ENCODE measurements around the gene PARM1. TPM values are rescaled to one million over a fixed set of nuclear protein-coding genes. Genes with fewer than 3 reads are reported as not detected.

Gene PARM1
- total RNA-seq, 6 experiments from 2014 or later: 0.05 to 0.23 (median 0.16) TPM

- TF ChIP-seq CTCF (IDR thresholded peaks at IDR 0.05): no peak
- no peaks in the 10 kb centered on the region for H3K27me3 Mint-ChIP-seq (ENCODE audit: insufficient read depth)
- no peak for DNase-seq
- H3K36me3 Mint-ChIP-seq (ENCODE audit: low read depth): no peaks in the 10 kb centered on the region
- H3K4me3 Mint-ChIP-seq: no peak overlapping the region
- no peak overlapping the region for H3K27ac Mint-ChIP-seq
- peaks cover 14% of the 10 kb centered on the region; the same call in 1 of the 2 replicates for H3K9me3 Mint-ChIP-seq
- H3K4me1 Mint-ChIP-seq (ENCODE audit: low read depth): no peaks in the 10 kb centered on the region
Measured at GRCh38 chr4:75030649-75031235, 97.8 kb downstream of the PARM1 start.

- H3K36me3 Mint-ChIP-seq (ENCODE audit: low read depth): no peaks in the 10 kb centered on the region
- no peak for TF ChIP-seq CTCF (IDR thresholded peaks at IDR 0.05)
- H3K4me1 Mint-ChIP-seq (ENCODE audit: low read depth): no peaks in the 10 kb centered on the region
- DNase-seq: no peak
- H3K9me3 Mint-ChIP-seq: peaks cover 19% of the 10 kb centered on the region
- no peaks in the 10 kb centered on the region for H3K27me3 Mint-ChIP-seq (ENCODE audit: insufficient read depth)
- H3K27ac Mint-ChIP-seq: no peak overlapping the region
- no peak overlapping the region for H3K4me3 Mint-ChIP-seq
Measured at GRCh38 chr4:75031775-75032174, 98.9 kb downstream of the PARM1 start.

GRCh38 chr4:75034523-75034922 lies 101.6 kb downstream of the PARM1 start:
- no peak overlapping the region for H3K27ac Mint-ChIP-seq
- no peaks in the 10 kb centered on the region for H3K27me3 Mint-ChIP-seq (ENCODE audit: insufficient read depth)
- no peaks in the 10 kb centered on the region for H3K36me3 Mint-ChIP-seq (ENCODE audit: low read depth)
- no peak overlapping the region for H3K4me3 Mint-ChIP-seq
- TF ChIP-seq CTCF (IDR thresholded peaks at IDR 0.05): no peak
- no peak for DNase-seq
- no peaks in the 10 kb centered on the region for H3K4me1 Mint-ChIP-seq (ENCODE audit: low read depth)
- peaks cover 19% of the 10 kb centered on the region for H3K9me3 Mint-ChIP-seq

- Mint-ChIP-seq H3K27me3 (ENCODE audit: insufficient read depth) (no peaks in the 10 kb centered on the region), H3K36me3 (ENCODE audit: low read depth) (no peaks in the 10 kb centered on the region), H3K4me3 (no peak overlapping the region), H3K4me1 (ENCODE audit: low read depth) (no peaks in the 10 kb centered on the region), H3K9me3 (peaks cover 19% of the 10 kb centered on the region), H3K27ac (no peak overlapping the region)
- DNase-seq: no peak
- no peak for TF ChIP-seq CTCF (IDR thresholded peaks at IDR 0.05)
Measured at GRCh38 chr4:75035321-75035720, 102.4 kb downstream of the PARM1 start.

GRCh38 chr4:75036046-75036830 lies 103.3 kb downstream of the PARM1 start:
- H3K9me3 Mint-ChIP-seq: peaks cover 19% of the 10 kb centered on the region

More at GRCh38 chr4:75036046-75036830, 103.3 kb downstream of the PARM1 start:
- Mint-ChIP-seq H3K27ac (no peak overlapping the region), H3K4me1 (ENCODE audit: low read depth) (no peaks in the 10 kb centered on the region), H3K4me3 (no peak overlapping the region), H3K27me3 (ENCODE audit: insufficient read depth) (no peaks in the 10 kb centered on the region), H3K36me3 (ENCODE audit: low read depth) (no peaks in the 10 kb centered on the region)
- TF ChIP-seq CTCF (IDR thresholded peaks at IDR 0.05): no peak
- no peak for DNase-seq
